GM12878 (cell line): ENCODE data around the gene EYA2. TPM values are rescaled to one million over a fixed set of nuclear protein-coding genes. Genes with fewer than 3 reads are reported as not detected.

Experiments
- ATAC-seq: fragments of 200-7000 bp; cut with Tn5 transposase; 3 replicates; pipeline ENCODE4 v1.9.1; 2020; ENCODE audit warnings: mild to moderate bottlenecking, moderate library complexity
- BruUV-seq: library from RNA; stranded (reverse); fragments of 400-500 nt; replicated peaks from 2 replicates; lab custom pipeline; 2021; lab: Mats Ljungman, UMichigan
- CTCF ChIA-PET: fragments of 300-600 bp; sonication (Branson Sonifier 250); formaldehyde crosslinking; extraction: SDS; loops from one replicate; lab custom pipeline; 2021; ENCODE audit warnings: inconsistent platforms; lab: Yijun Ruan, JAX
- POLR2A ChIA-PET: fragments of 350-600 bp; formaldehyde crosslinking; extraction: SDS; loops from one replicate; lab custom pipeline; 2021; ENCODE audit warnings: inconsistent platforms; lab: Charles Lee
- RAD21 ChIA-PET: fragments of 300-600 bp; sonication (Branson Sonifier 250); formaldehyde crosslinking; loops from one replicate; lab custom pipeline; 2023; ENCODE audit warnings: antibody characterized with exemption; ENCODE audit not compliant: unreplicated experiment; lab: Charles Lee
- SMC1A ChIA-PET: fragments of 300-600 bp; sonication (Branson Sonifier 250); formaldehyde crosslinking; loops from one replicate; lab custom pipeline; 2023; ENCODE audit not compliant: unreplicated experiment, uncharacterized antibody; lab: Charles Lee
- DNase-seq: peaks from one replicate; pipeline ENCODE4 v3.0.0-alpha.2; 2011; ENCODE audit warnings: low read depth, low spot score
- FAIRE-seq: peaks from 3 replicates; lab custom pipeline; 2011; peaks lifted over from hg19 to GRCh38; lab: Jason Lieb, UNC
- H2AFZ ChIP-seq: 2 replicates; pipeline ENCODE4 v1.6.0; 2011; ENCODE audit warnings: low read depth, low read length, control low read depth; ENCODE audit not compliant: control insufficient read depth
- H3K27ac ChIP-seq: 2 replicates; pipeline ENCODE4 v1.5.1; 2011; ENCODE audit warnings: control low read depth; ENCODE audit not compliant: control insufficient read depth, insufficient read depth
- H3K27me3 ChIP-seq, 2 experiments: replicated peaks in 1 of 2; 2 replicates each; pipeline versions ENCODE4 v1.6.0 to v1.6.1; 2011; ENCODE audit warnings: low read length in 1 of 2; ENCODE audit not compliant: control insufficient read depth in 2 of 2, insufficient read depth in 2 of 2
- H3K36me3 ChIP-seq, 2 experiments: 2 replicates each; pipeline ENCODE4 v1.5.1; 2011; ENCODE audit warnings: low read length in 1 of 2; ENCODE audit not compliant: control insufficient read depth in 2 of 2, insufficient read depth in 2 of 2
- H3K4me1 ChIP-seq: 2 replicates; pipeline ENCODE4 v1.6.1; 2011; ENCODE audit warnings: mild to moderate bottlenecking, low read length, moderate library complexity, mixed read lengths; ENCODE audit not compliant: control insufficient read depth, insufficient read depth
- H3K4me2 ChIP-seq: 2 replicates; pipeline ENCODE4 v1.6.0; 2011; ENCODE audit warnings: control low read depth; ENCODE audit not compliant: control insufficient read depth, insufficient read depth
- H3K4me3 ChIP-seq: fragments of 200-600 bp; sonication (generic); 2 replicates; pipeline ENCODE4 v1.5.1; 2016
- H3K79me2 ChIP-seq: 2 replicates; pipeline ENCODE4 v1.6.0; 2011; ENCODE audit warnings: low read length; ENCODE audit not compliant: control insufficient read depth, insufficient read depth
- H3K9ac ChIP-seq: 2 replicates; pipeline ENCODE4 v1.8.0; 2011; ENCODE audit warnings: low read length, control low read depth, mixed read lengths; ENCODE audit not compliant: control insufficient read depth, insufficient read depth
- H3K9me3 ChIP-seq: replicated peaks from 3 replicates; pipeline ENCODE4 v1.5.1; 2011; ENCODE audit warnings: mild to moderate bottlenecking, low read length; ENCODE audit not compliant: control insufficient read depth, insufficient read depth
- H4K20me1 ChIP-seq: 2 replicates; pipeline ENCODE4 v1.6.0; 2011; ENCODE audit not compliant: control insufficient read depth, insufficient read depth
- BCL11A ChIP-seq: IDR thresholded peaks from 2 replicates; pipeline ENCODE4 v1.6.1; 2011; ENCODE audit warnings: low read depth, low read length
- BCLAF1 ChIP-seq: fragments of 450-650 bp; IDR thresholded peaks from 2 replicates; pipeline ENCODE4 v1.6.1; 2017; ENCODE audit warnings: antibody characterized with exemption, mild to moderate bottlenecking, moderate library complexity
- CEBPZ ChIP-seq: fragments of 150-350 bp; IDR thresholded peaks from 2 replicates; pipeline ENCODE4 v1.6.1; 2016; ENCODE audit warnings: low read depth, low read length
- IKZF2 ChIP-seq, 2 experiments: fragments of 450-650 bp; IDR thresholded peaks; 2 replicates each; pipeline ENCODE4 v1.6.1; 2017; ENCODE audit warnings: mild to moderate bottlenecking in 2 of 2, moderate library complexity in 2 of 2
- IRF4 ChIP-seq: IDR thresholded peaks from 2 replicates; pipeline ENCODE4 v1.6.1; 2011; ENCODE audit warnings: low read depth, low read length
- RUNX3 ChIP-seq: IDR thresholded peaks from 2 replicates; pipeline ENCODE4 v1.6.1; 2012; ENCODE audit warnings: low read length, inconsistent platforms
- SIX5 ChIP-seq: IDR thresholded peaks from 2 replicates; pipeline ENCODE4 v1.6.1; 2011; ENCODE audit warnings: mild to moderate bottlenecking, low read depth, low read length, moderate library complexity; ENCODE audit not compliant: severe bottlenecking
- SMAD1 ChIP-seq: fragments of 450-650 bp; IDR thresholded peaks from 2 replicates; pipeline ENCODE4 v1.6.1; 2018; ENCODE audit warnings: mild to moderate bottlenecking, low read depth; ENCODE audit not compliant: partially characterized antibody
- TBL1XR1 ChIP-seq: IDR thresholded peaks from 2 replicates; pipeline ENCODE4 v1.6.1; 2012; ENCODE audit warnings: low read depth, low read length, improper control_type of control experiment
- TCF3 ChIP-seq: IDR thresholded peaks from 2 replicates; pipeline ENCODE4 v1.6.1; 2012; ENCODE audit warnings: low read depth, mild to moderate bottlenecking, low read length, borderline replicate concordance; ENCODE audit not compliant: insufficient read depth
- WRNIP1 ChIP-seq: IDR thresholded peaks from 2 replicates; pipeline ENCODE4 v1.6.1; 2011; ENCODE audit warnings: low read depth, low read length, improper control_type of control experiment, borderline replicate concordance
- ZNF207 ChIP-seq: fragments of 450-650 bp; IDR thresholded peaks from 2 replicates; pipeline ENCODE4 v1.6.1; 2014; ENCODE audit warnings: antibody characterized with exemption, mild to moderate bottlenecking, borderline replicate concordance
- ZNF274 ChIP-seq: IDR thresholded peaks from one replicate; pipeline ENCODE4 v1.8.0; 2011; ENCODE audit not compliant: insufficient read length, insufficient read depth
- WGBS: methylation state at CpG from one replicate; pipeline ENCODE4 v1.1.6; 2016; ENCODE audit warnings: low lambda C conversion rate; ENCODE audit not compliant: insufficient replicate concordance, insufficient coverage; ENCODE audit errors: missing lambda C conversion rate; 5-methylcytosine and 5-hydroxymethylcytosine counted together
- in situ Hi-C: fragments of 300-500 bp; cut with MboI; formaldehyde crosslinking; loops from 9 replicates; pipeline ENCODE4 v1.14.3; 2018; ENCODE audit warnings: mixed read lengths
- intact Hi-C: fragments of 100-400 bp; cut with micrococcal nuclease; formaldehyde crosslinking; loops from one replicate; pipeline ENCODE4 v1.14.2; 2022; ENCODE audit not compliant: unreplicated experiment
- polyA plus RNA-seq, 11 experiments: library from polyadenylated mRNA; depleted of rRNA in 4 of 11; unstranded in 6 of 11; stranded (reverse) in 5 of 11; fragments of >200 nt; fragmentation: Nextera tagmentation in 4 of 11; fragmentation: Illumina TruSeq in 1 of 11; extraction: Ambion mirVana in 4 of 11; extraction: Trizol in 1 of 11; gene quantifications; 1 replicate in 1 of 11; 2 replicates in 10 of 11; pipeline versions ENCODE4 v1.2.1 to v1.2.3, GENCODE V29; 2011 to 2016; ENCODE audit warnings: inconsistent platforms in 2 of 11, missing spikeins in 2 of 11, low read depth in 1 of 11
- total RNA-seq, 4 experiments: library from RNA; depleted of rRNA in 3 of 4; stranded (reverse); fragments of >200 nt in 3 of 4; fragmentation: Illumina TruSeq in 1 of 4; extraction: Trizol in 1 of 4; gene quantifications; 2 replicates each; pipeline versions ENCODE4 v1.2.1 to v1.2.3, GENCODE V29; 2013 to 2021
- TF ChIP-seq, protein P1 (sequence below): fragments of 450-650 bp; IDR thresholded peaks from 2 replicates; pipeline ENCODE4 v1.6.1; 2014; ENCODE audit warnings: mild to moderate bottlenecking

The EYA2 gene
- total and polyA plus RNA-seq, 10 of the 15 experiments (the other 5 are each of a cell fraction or from before 2014, with no cell fraction given) = 0.20 TPM; not detected in 9

GRCh38 chr20:47063808-47064207 lies 169.2 kb downstream of the EYA2 start:
- no peak for FAIRE-seq
- SMC1A ChIA-PET = no interaction called here
- intact Hi-C loops = loop anchor here (10.0 kb wide), 1 partner anchor 49 kb away; no protein-coding TSS in a partner anchor

More at GRCh38 chr20:47063808-47064207, 169.2 kb downstream of the EYA2 start:
- Histone ChIP-seq H3K4me2 (no peak overlapping the region), H4K20me1 (no peaks in the 10 kb centered on the region), H3K9ac (no peak overlapping the region), H3K27ac (no peak overlapping the region), H2AFZ (no peak overlapping the region), H3K4me3 (no peak overlapping the region), H3K9me3 (peaks cover 3% of the 10 kb centered on the region), H3K4me1 (no peaks in the 10 kb centered on the region), H3K79me2 (no peaks in the 10 kb centered on the region), H3K36me3 (no peaks in the 10 kb centered on the region), H3K27me3 (no peaks in the 10 kb centered on the region)
- TF ChIP-seq, protein P1, sequence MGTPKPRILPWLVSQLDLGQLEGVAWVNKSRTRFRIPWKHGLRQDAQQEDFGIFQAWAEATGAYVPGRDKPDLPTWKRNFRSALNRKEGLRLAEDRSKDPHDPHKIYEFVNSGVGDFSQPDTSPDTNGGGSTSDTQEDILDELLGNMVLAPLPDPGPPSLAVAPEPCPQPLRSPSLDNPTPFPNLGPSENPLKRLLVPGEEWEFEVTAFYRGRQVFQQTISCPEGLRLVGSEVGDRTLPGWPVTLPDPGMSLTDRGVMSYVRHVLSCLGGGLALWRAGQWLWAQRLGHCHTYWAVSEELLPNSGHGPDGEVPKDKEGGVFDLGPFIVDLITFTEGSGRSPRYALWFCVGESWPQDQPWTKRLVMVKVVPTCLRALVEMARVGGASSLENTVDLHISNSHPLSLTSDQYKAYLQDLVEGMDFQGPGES = no peak
- TF ChIP-seq RUNX3 (no peak), IRF4 (no peak), WRNIP1 (no peak), CEBPZ (no peak), IKZF2 (IDR thresholded peaks at IDR 0.05) (no peak), SMAD1 (no peak), ZNF207 (no peak), TCF3 (no peak), BCL11A (no peak), TBL1XR1 (no peak), SIX5 (no peak), ZNF274 (no peak), BCLAF1 (no peak)
- ChIA-PET RAD21 (no interaction called here), POLR2A (no interaction called here), CTCF (no interaction called here)
- DNase-seq (no peak), ATAC-seq (no peak)
- BruUV-seq = no TSS peak
- in situ Hi-C loops = loop anchor here (5.0 kb wide), 1 partner anchor 48 kb away; no protein-coding TSS in a partner anchor
- 57% methylated on average over 3 of the region's 3 CpGs for WGBS
